CD4-positive, alpha-beta T cell treated with Interleukin-21 for 1 hour (primary cell): ENCODE measurements around the gene SLC25A43.
"Not testable (repeated sequence)": the region's sequence is repeated elsewhere in the genome, so short reads cannot be mapped to it uniquely, and the experiment has no call there.

Experiments
- DNase-seq: peaks from one replicate; pipeline ENCODE4 v3.0.0-alpha.2; 2020

SLC25A43 gene

GRCh38 chrX:119410027-119410819, 11.1 kb downstream of the SLC25A43 start:
- no peak for DNase-seq

- DNase-seq, result no peak
Observed at GRCh38 chrX:119410854-119411253, 11.7 kb downstream of the SLC25A43 start.

DNA sequence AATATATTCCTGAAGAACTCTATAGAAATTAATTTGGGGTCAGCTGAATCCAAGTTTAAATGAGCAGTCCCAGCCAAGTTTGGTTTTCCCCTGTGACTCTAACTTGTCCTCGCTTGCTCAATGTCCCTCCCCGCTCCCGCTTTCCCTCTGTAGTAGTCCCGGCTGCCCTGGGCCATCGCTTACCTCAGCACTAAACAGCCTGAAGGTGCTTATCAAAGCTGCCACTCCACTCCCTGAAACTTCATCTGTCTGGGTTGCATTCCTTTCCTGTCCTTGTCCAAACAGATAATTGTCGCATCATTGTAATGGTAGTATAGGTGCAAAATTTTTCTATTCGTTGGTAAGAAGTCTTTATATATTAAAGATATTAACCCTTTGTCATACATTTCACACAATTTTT, 12.8 kb downstream of the SLC25A43 start:
- DNase-seq, result no peak

GRCh38 chrX:119417376-119417775, 18.2 kb downstream of the SLC25A43 start:
- DNase-seq, result no peak

DNA sequence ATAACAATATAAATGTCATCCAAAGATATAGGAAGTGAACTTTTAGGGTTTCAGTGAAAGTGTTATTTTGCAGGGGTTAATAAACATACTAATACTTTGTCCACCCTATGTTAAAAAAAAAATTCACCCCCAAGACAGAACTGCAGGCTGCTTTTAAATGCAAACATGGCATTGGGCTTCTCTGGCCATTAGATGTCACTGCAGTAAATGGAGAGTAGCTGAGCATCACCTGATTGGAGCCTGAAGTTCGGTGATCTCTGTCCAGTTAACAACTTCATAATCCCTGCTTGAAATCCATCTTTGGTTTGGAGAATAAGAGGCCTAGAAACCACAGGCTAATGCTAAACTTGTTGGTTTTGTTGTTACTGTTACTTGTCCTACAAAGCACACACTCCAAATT, 18.7 kb downstream of the SLC25A43 start:
- DNase-seq, result no peak

DNA sequence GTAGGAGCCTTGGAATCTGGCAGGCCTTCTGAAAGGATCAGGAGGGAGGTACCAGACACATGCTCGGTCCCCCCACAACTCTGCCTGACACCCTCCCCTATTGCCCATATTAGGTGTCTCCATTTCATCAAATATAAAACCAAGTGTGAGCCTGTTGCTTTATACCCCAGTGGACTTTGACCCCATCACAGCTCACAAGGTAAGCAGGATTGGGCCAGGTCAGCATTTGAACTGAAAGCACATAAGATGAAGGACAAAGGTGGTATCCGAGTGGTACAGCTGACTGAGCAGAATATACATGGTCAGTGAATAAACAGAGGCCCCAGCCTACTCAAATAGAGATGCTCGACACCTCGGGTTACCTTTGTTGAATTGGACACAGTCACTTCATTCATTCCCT, 20.0 kb downstream of the SLC25A43 start:
- DNase-seq, result no peak

GRCh38 chrX:119419898-119420297, 20.8 kb downstream of the SLC25A43 start:
- no peak for DNase-seq

GRCh38 chrX:119421016-119421705, 22.0 kb downstream of the SLC25A43 start:
- no peak for DNase-seq

DNA sequence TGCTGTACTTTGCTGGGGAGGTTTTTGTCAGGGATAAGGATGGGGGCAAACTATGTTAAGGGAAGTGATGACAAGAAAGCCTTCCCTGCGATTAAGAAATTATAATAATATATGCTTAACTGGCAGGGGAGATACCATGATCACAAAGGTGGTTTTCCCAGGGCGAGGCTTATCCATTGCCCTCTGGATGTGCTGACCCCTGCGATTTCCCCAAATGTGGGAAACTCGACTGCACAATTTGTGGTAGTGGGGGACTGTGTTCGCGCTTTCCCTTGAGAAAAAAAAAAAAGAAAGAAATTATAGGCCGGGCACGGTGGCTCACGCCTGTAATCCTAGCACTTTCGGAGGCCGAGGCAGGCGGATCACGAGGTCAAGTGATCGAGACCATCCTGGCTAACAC, 24.5 kb downstream of the SLC25A43 start:
- no peak for DNase-seq

- DNase-seq, result no peak
Observed at GRCh38 chrX:119424999-119425398, 25.9 kb downstream of the SLC25A43 start.

GRCh38 chrX:119427024-119427794, 28.1 kb downstream of the SLC25A43 start:
- DNase-seq, result no peak

GRCh38 chrX:119427795-119428185, 28.7 kb downstream of the SLC25A43 start:
- no peak for DNase-seq

GRCh38 chrX:119429471-119429870, 30.3 kb downstream of the SLC25A43 start:
- no peak for DNase-seq

GRCh38 chrX:119441295-119441694, 42.2 kb downstream of the SLC25A43 start:
- not testable (repeated sequence) for DNase-seq

- DNase-seq, result no peak
Observed at GRCh38 chrX:119442286-119442685, 43.1 kb downstream of the SLC25A43 start.

DNA sequence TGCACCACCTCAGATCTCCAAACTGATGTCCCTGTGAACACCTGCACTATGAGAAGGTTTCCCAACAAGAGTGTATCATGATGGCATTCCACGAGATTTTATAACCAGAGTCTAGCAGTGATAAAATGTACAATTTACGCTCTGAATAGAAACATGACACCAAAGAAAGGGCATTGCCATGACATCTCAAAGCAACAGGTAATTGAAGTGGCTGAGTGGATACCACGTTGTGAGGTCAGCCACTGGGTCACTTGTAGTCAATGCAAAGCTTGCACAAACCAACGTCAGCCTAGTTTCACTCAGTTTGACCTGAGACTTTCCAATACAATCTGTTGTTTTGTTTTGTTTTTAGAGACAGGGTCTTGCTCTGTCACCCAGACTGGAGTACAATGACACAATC, 54.1 kb downstream of the SLC25A43 start:
- no peak for DNase-seq

GRCh38 chrX:119455264-119455663, 56.1 kb downstream of the SLC25A43 start:
- DNase-seq, result no peak

DNA sequence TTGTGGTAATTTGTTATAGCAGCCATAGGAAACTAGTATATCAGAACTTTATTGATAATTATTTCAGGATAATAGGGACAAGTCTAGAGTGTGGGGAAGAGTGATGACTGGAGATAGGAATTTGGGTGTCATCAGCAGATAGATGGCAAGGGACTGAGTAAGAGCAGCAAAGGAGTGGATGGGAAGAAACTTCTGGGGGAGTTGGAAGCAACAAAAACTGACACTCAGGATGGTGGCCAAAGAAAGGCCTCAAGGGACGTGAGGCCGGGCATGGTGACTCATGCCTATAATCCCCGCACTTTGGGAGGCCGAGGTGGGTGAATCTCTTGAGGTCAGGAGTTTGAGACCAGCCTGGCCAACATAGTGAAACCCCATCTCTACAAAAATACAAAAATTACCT, 60.0 kb downstream of the SLC25A43 start:
- DNase-seq, result no peak

DNA sequence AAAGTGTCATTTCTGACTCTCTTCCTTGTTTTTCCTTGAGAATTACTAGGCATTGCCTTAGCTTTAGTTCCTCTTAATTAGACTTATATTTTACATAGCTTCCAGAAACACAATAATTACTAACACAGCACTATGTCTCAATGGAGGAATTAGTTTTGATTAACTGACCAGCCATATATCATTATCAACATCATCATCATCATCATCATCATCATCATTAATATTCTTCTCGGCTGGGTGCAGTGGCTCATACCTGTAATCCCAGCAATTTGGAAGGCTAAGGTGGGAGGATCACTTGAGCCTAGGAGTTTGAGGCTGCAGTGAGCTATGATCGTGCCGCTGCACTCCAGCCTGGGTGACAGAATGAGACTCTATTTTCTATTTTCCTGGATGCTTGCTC, 66.4 kb downstream of the SLC25A43 start:
- no peak for DNase-seq

DNA sequence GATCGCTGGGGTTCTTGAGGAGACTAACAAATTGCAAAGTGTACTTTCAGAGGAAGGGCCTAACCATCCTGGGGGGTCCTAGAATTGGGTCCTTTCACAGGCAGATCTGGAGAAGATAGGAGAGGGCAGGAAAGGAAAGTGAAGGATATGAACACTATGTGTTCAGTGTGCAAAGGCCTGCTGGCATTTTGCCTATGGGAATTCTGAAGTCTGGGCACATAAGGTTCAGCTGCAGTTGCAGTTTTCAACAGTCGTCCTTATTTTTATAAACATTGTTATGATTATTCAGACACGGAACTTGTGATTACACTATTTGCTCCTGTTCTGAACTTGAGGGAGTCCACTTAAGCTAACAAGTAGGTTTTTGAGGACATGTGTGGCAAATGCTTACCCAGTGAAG, 67.8 kb downstream of the SLC25A43 start:
- no peak for DNase-seq

DNA sequence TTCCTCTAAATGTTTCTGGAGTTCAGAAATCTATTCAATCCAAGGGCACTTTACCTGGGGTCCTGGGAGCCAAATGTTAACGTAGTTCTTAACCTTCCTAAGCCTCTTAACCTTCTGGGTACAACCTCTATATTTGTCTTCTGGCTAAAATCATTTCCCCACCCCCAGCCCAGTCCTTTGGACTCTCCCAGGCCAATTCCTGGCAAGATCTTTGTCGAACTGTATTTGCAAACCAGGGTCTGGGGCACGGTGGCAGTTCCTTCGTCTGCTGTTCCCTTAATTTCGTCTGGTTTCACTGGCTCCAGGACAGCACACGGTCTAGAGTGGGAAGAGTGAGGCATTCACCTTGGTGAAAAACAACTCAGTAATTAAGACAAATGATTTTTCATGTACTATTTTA, 68.3 kb downstream of the SLC25A43 start:
- DNase-seq, result no peak

- peak; percentile 88 for DNase-seq
Observed at GRCh38 chrX:119467842-119468550, 68.9 kb downstream of the SLC25A43 start, which contains the start of gene SLC25A5. Gene SLC25A5, plus strand, starts transcription at chrX:119468444. Its CDS starts 72 bp downstream, at chrX:119468516.
